Measurements from ENCODE around the gene SND1. TPM values are rescaled to one million over a fixed set of nuclear protein-coding genes. Genes with fewer than 3 reads are reported as not detected.

The SND1 gene
- total RNA-seq, 1 experiment from 2014 or later = 139 TPM

DNA sequence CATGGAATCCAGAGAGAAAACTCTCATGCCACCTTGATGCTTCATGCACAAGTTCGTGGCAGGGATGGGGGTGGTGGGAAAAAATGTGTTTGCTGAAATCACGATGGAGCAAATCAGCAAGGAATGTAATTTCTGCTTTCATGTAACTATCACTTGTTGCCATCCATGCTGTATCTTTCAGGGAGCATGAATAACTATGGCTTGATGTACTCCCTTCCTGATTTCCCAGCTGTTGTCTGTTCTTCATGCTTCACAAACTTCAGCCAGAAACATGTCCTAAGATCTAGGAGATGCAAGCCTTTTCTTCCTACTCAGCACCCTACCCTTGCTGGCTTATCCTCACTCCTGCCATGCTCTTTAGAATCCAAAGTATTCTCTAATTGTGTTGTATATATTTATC, 315.3 kb downstream of the SND1 start:
- Histone ChIP-seq H3K4me1 (ENCODE audit: insufficient read depth, low read length) (no peaks in the 10 kb centered on the region), H3K36me3 (ENCODE audit: low read depth, low read length) (peaks cover 12% of the 10 kb centered on the region), H3K9me2 (replicated peaks; ENCODE audit: low read length) (no peaks in the 10 kb centered on the region), H2AFZ (ENCODE audit: low read length) (no peak overlapping the region), H3K27ac (ENCODE audit: low read length) (no peak overlapping the region), H3K27me3 (ENCODE audit: low read length) (no peaks in the 10 kb centered on the region), H3K9me3 (ENCODE audit: low read length) (no peaks in the 10 kb centered on the region), H3F3A (ENCODE audit: low read length, unreplicated experiment) (no peaks in the 10 kb centered on the region), H3K4me2 (ENCODE audit: low read length) (no peak overlapping the region), H3K79me2 (ENCODE audit: low read length) (no peaks in the 10 kb centered on the region), H4K20me1 (ENCODE audit: low read length) (no peaks in the 10 kb centered on the region), H3K9ac (ENCODE audit: low read length) (no peak overlapping the region), H3K4me3 (ENCODE audit: low read length) (no peak overlapping the region)
- DNase-seq (no peak), ATAC-seq (no peak)
- ChIA-PET CTCF (no interaction called here), POLR2A (ENCODE audit: unreplicated experiment) (no interaction called here)
- intact Hi-C loops (cut with micrococcal nuclease) = no loop called here
- no peak for TF ChIP-seq EZH2 (IDR thresholded peaks at IDR 0.05; ENCODE audit: low read length, unreplicated experiment)
- no peak for TF ChIP-seq CTCF (conservative IDR thresholded peaks at IDR 0.05; ENCODE audit: low read depth, low read length)
- TF ChIP-seq EZH2phosphoT487 (IDR thresholded peaks at IDR 0.05; ENCODE audit: borderline replicate concordance, low read length) = no peak
- BruUV-seq (replicated peaks) = no TSS peak

DNA sequence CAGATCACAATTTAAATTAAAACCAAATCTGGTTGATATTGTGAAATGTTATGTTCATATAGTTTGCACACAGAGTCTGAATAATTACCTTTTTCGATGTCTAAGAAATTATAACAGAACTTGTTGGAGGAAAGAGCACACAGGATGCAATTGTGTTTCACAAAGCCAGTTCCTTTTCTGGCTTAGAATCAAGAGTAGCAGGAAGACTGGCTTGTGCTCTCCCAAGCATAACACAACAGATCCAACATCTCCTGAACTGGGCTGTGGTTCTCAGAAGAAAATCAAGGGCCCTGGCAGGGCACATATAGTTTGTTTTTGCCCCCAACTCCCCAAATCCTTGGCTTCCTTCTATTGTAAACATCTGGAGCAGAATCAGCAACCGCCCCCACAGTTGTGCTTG, 316.6 kb downstream of the SND1 start:
- intact Hi-C loops (cut with micrococcal nuclease) = no loop called here
- DNase-seq (no peak), ATAC-seq (no peak)
- no peak overlapping the region for H3K27ac ChIP-seq (ENCODE audit: low read length)
- no peak overlapping the region for H3K9ac ChIP-seq (ENCODE audit: low read length)
- H2AFZ ChIP-seq (ENCODE audit: low read length) = no peak overlapping the region
- peaks cover 6% of the 10 kb centered on the region; the same call in 1 of the 2 replicates for H3K36me3 ChIP-seq (ENCODE audit: low read depth, low read length)
- no peaks in the 10 kb centered on the region for H3F3A ChIP-seq (ENCODE audit: low read length, unreplicated experiment)
- H3K9me3 ChIP-seq (ENCODE audit: low read length) = no peaks in the 10 kb centered on the region
- no peak overlapping the region for H3K4me3 ChIP-seq (ENCODE audit: low read length)
- no peaks in the 10 kb centered on the region for H4K20me1 ChIP-seq (ENCODE audit: low read length)
- H3K4me2 ChIP-seq (ENCODE audit: low read length) = no peak overlapping the region
- POLR2A ChIA-PET (ENCODE audit: unreplicated experiment) = no interaction called here
- no peaks in the 10 kb centered on the region for H3K27me3 ChIP-seq (ENCODE audit: low read length)
- no peaks in the 10 kb centered on the region for H3K9me2 ChIP-seq (replicated peaks; ENCODE audit: low read length)
- H3K4me1 ChIP-seq (ENCODE audit: insufficient read depth, low read length) = no peaks in the 10 kb centered on the region
- CTCF ChIA-PET = no interaction called here
- no TSS peak for BruUV-seq (replicated peaks)
- TF ChIP-seq EZH2phosphoT487 (IDR thresholded peaks at IDR 0.05; ENCODE audit: borderline replicate concordance, low read length) (no peak), EZH2 (IDR thresholded peaks at IDR 0.05; ENCODE audit: low read length, unreplicated experiment) (no peak), CTCF (conservative IDR thresholded peaks at IDR 0.05; ENCODE audit: low read depth, low read length) (no peak)
- H3K79me2 ChIP-seq (ENCODE audit: low read length) = no peaks in the 10 kb centered on the region

DNA sequence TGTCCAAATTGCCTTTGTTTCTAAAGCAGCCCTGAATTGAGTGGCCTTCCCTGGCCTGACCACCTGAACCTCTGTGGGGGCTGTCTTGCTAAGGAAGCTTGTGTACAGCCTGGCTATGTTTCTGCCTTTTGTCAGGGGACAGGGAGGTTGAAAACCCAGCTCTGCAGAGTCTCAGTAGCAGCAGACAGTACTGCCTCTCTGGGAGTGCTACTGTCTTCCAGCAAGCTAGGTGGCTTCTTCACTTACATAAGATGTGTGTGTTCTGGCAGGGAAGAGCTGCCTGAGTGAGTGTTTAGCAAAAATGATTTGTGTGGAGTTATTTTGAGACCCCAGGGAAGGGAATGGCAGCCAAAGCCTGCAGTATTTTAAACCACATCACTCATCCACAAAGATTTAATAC, 321.8 kb downstream of the SND1 start:
- H3K9ac ChIP-seq (ENCODE audit: low read length) = no peak overlapping the region
- no peak overlapping the region for H2AFZ ChIP-seq (ENCODE audit: low read length)
- no peaks in the 10 kb centered on the region for H3K27me3 ChIP-seq (ENCODE audit: low read length)
- TF ChIP-seq EZH2 (IDR thresholded peaks at IDR 0.05; ENCODE audit: low read length, unreplicated experiment) = no peak
- no peak for TF ChIP-seq EZH2phosphoT487 (IDR thresholded peaks at IDR 0.05; ENCODE audit: borderline replicate concordance, low read length)
- TF ChIP-seq CTCF (conservative IDR thresholded peaks at IDR 0.05; ENCODE audit: low read depth, low read length) = no peak
- no TSS peak for BruUV-seq (replicated peaks)
- H4K20me1 ChIP-seq (ENCODE audit: low read length) = no peaks in the 10 kb centered on the region
- no peaks in the 10 kb centered on the region for H3K4me1 ChIP-seq (ENCODE audit: insufficient read depth, low read length)
- peaks cover 29% of the 10 kb centered on the region for H3K36me3 ChIP-seq (ENCODE audit: low read depth, low read length)
- no peaks in the 10 kb centered on the region for H3K9me2 ChIP-seq (replicated peaks; ENCODE audit: low read length)
- H3K79me2 ChIP-seq (ENCODE audit: low read length) = no peaks in the 10 kb centered on the region
- DNase-seq (no peak), ATAC-seq (no peak)
- H3K4me2 ChIP-seq (ENCODE audit: low read length) = no peak overlapping the region
- POLR2A ChIA-PET (ENCODE audit: unreplicated experiment) = interaction anchor here (0.6 kb wide), 1 partner anchor 57 kb away, joined by 3 read pairs; the partner anchor contains the start of gene LRRC4
- intact Hi-C loops (cut with micrococcal nuclease) = no loop called here
- peaks cover 1% of the 10 kb centered on the region; the same call in 1 of the 2 replicates for H3K9me3 ChIP-seq (ENCODE audit: low read length)
- no peak overlapping the region for H3K27ac ChIP-seq (ENCODE audit: low read length)
- no peaks in the 10 kb centered on the region for H3F3A ChIP-seq (ENCODE audit: low read length, unreplicated experiment)
- H3K4me3 ChIP-seq (ENCODE audit: low read length) = no peak overlapping the region
- CTCF ChIA-PET = no interaction called here

Measured in PC-3 (cell line).